Endothelial cell of umbilical vein (primary cell): Measurements from ENCODE around the gene MED16. TPM values are rescaled to one million over a fixed set of nuclear protein-coding genes. Genes with fewer than 3 reads are reported as not detected.

Source experiments
- BruUV-seq: library from RNA; stranded (reverse); fragments of 400-500 nt; replicated peaks from 2 replicates; lab custom pipeline; 2021; lab: Mats Ljungman, UMichigan
- CTCF ChIA-PET: fragments of 300-600, 350-600 bp; sonication (Branson Sonifier 250); formaldehyde crosslinking; loops from one replicate; lab custom pipeline; 2021; ENCODE audit warnings: antibody characterized with exemption, inconsistent platforms; lab: Charles Lee
- POLR2A ChIA-PET: fragments of 300-600, 350-600 bp; sonication (Branson Sonifier 250); formaldehyde crosslinking; loops from one replicate; lab custom pipeline; 2021; ENCODE audit warnings: antibody characterized with exemption, inconsistent platforms; lab: Charles Lee
- DNase-seq: peaks from one replicate; pipeline ENCODE4 v3.0.0-alpha.2; 2011; ENCODE audit warnings: low read depth, low spot score
- FAIRE-seq: peaks from 2 replicates; lab custom pipeline; 2011; peaks lifted over from hg19 to GRCh38; lab: Jason Lieb, UNC
- H2AFZ ChIP-seq: 2 replicates; pipeline ENCODE4 v1.6.0; 2012; ENCODE audit warnings: low read depth, low read length, control low read depth, inconsistent platforms
- H3K27ac ChIP-seq: 2 replicates; pipeline ENCODE4 v1.5.1; 2011; ENCODE audit warnings: low read depth, mild to moderate bottlenecking, control low read depth, low read length, moderate library complexity; ENCODE audit not compliant: insufficient read depth
- H3K27me3 ChIP-seq, 2 experiments: 2 replicates each; pipeline versions ENCODE4 v1.6.0 to v1.6.1; 2011; ENCODE audit warnings: low read length in 2 of 2, mixed read lengths in 1 of 2; ENCODE audit not compliant: control insufficient read depth in 2 of 2, insufficient read depth in 2 of 2
- H3K36me3 ChIP-seq, 2 experiments: 2 replicates in 1 of 2; 3 replicates in 1 of 2; pipeline ENCODE4 v1.5.1; 2011; ENCODE audit warnings: low read length in 2 of 2, mild to moderate bottlenecking in 1 of 2, moderate library complexity in 1 of 2; ENCODE audit not compliant: control insufficient read depth in 2 of 2, insufficient read depth in 2 of 2; ENCODE audit errors: extremely low read depth in 1 of 2
- H3K4me1 ChIP-seq: 3 replicates; pipeline ENCODE4 v1.5.1; 2011; ENCODE audit warnings: mild to moderate bottlenecking, low read length; ENCODE audit not compliant: control insufficient read depth, insufficient read depth; ENCODE audit errors: extremely low read depth
- H3K4me2 ChIP-seq: 2 replicates; pipeline ENCODE4 v1.6.1; 2011; ENCODE audit warnings: low read length, control low read depth, mixed read lengths; ENCODE audit not compliant: insufficient read depth
- H3K4me3 ChIP-seq, 3 experiments: fragments of 200-600 bp in 1 of 3; sonication (generic), shearing (Covaris generic) in 1 of 3; replicated peaks in 1 of 3; 2 replicates each; pipeline ENCODE4 v1.5.1; 2011 to 2016; ENCODE audit warnings: control low read depth in 3 of 3, low read length in 3 of 3, mild to moderate bottlenecking in 2 of 3, inconsistent platforms in 1 of 3, low read depth in 1 of 3, moderate library complexity in 1 of 3; ENCODE audit not compliant: insufficient read depth in 1 of 3
- H3K79me2 ChIP-seq: 2 replicates; pipeline ENCODE4 v1.6.0; 2012; ENCODE audit warnings: low read length, inconsistent platforms; ENCODE audit not compliant: control insufficient read depth, insufficient read depth
- H3K9ac ChIP-seq: replicated peaks from 2 replicates; pipeline ENCODE3; 2011; ENCODE audit warnings: low read length, control low read depth; ENCODE audit not compliant: insufficient read depth; ENCODE audit errors: extremely low read depth
- H3K9me1 ChIP-seq: replicated peaks from 3 replicates; pipeline ENCODE4 v1.6.0; 2011; ENCODE audit warnings: mild to moderate bottlenecking, low read length; ENCODE audit not compliant: control insufficient read depth, insufficient read depth; ENCODE audit errors: extremely low read depth
- H3K9me3 ChIP-seq: replicated peaks from 2 replicates; pipeline ENCODE4 v1.5.1; 2012; ENCODE audit warnings: low read length, inconsistent platforms; ENCODE audit not compliant: control insufficient read depth, insufficient read depth
- H4K20me1 ChIP-seq: replicated peaks from 2 replicates; pipeline ENCODE3; 2011; ENCODE audit warnings: mild to moderate bottlenecking, low read length; ENCODE audit not compliant: control insufficient read depth, insufficient read depth; ENCODE audit errors: extremely low read depth
- CTCF ChIP-seq, 2 donors: IDR thresholded peaks; 1 replicate in 1 of 2; 2 replicates in 1 of 2; pipeline ENCODE4 v1.5.1; 2011; ENCODE audit warnings: low read length in 2 of 2, mild to moderate bottlenecking in 2 of 2, moderate library complexity in 2 of 2, control low read depth in 1 of 2, inconsistent platforms in 1 of 2, low read depth in 1 of 2; ENCODE audit not compliant: insufficient read depth in 1 of 2; ENCODE audit errors: extremely low read depth in 1 of 2
- EZH2 ChIP-seq: IDR thresholded peaks from 2 replicates; pipeline ENCODE4 v1.6.1; 2012; ENCODE audit warnings: borderline replicate concordance, low read depth, mild to moderate bottlenecking, moderate library complexity, low read length, inconsistent platforms; ENCODE audit not compliant: severe bottlenecking
- FOS ChIP-seq: IDR thresholded peaks from 2 replicates; pipeline ENCODE4 v1.6.1; 2011; ENCODE audit warnings: mild to moderate bottlenecking, low read length, moderate library complexity, borderline replicate concordance; ENCODE audit not compliant: insufficient read depth
- GATA2 ChIP-seq: IDR thresholded peaks from 2 replicates; pipeline ENCODE4 v1.7.0; 2011; ENCODE audit warnings: low read depth, mild to moderate bottlenecking, moderate library complexity, mixed read lengths, low read length; ENCODE audit not compliant: insufficient read length, insufficient read depth
- JUN ChIP-seq: IDR thresholded peaks from 2 replicates; pipeline ENCODE4 v1.6.1; 2011; ENCODE audit warnings: borderline replicate concordance, low read depth; ENCODE audit not compliant: insufficient read length, insufficient read depth
- MAX ChIP-seq: IDR thresholded peaks from 2 replicates; pipeline ENCODE4 v1.6.1; 2011; ENCODE audit not compliant: insufficient read depth, insufficient read length
- MYC ChIP-seq: IDR thresholded peaks from one replicate; pipeline ENCODE4 v1.6.1; 2011; ENCODE audit warnings: mild to moderate bottlenecking, low read depth, low read length
- POLR2A ChIP-seq: IDR thresholded peaks from 2 replicates; pipeline ENCODE4 v1.6.1; 2012; ENCODE audit warnings: low read depth, mild to moderate bottlenecking, control low read depth, low read length
- POLR2AphosphoS5 ChIP-seq: IDR thresholded peaks from 2 replicates; pipeline ENCODE4 v1.6.1; 2012; ENCODE audit warnings: low read depth, mild to moderate bottlenecking, control low read depth, low read length, moderate library complexity; ENCODE audit not compliant: insufficient read depth
- dilution Hi-C: fragments of 300-500 bp; cut with MboI; formaldehyde crosslinking; loops from one replicate; pipeline ENCODE4 v1.15.0; 2019; ENCODE audit warnings: low sequenced_read_pairs; ENCODE audit not compliant: extremely low pct_ligation_motif_present
- intact Hi-C: fragments of 100-400 bp; cut with micrococcal nuclease; formaldehyde crosslinking; loops from one replicate; pipeline ENCODE4 v1.10.0; 2022
- polyA plus RNA-seq, 4 experiments: library from polyadenylated mRNA; depleted of rRNA in 3 of 4; stranded (reverse) in 3 of 4; unstranded in 1 of 4; fragments of >200 nt; gene quantifications; 2 replicates each; pipeline versions ENCODE4 v1.2.1 to v1.2.3, GENCODE V29; 2011 to 2012; ENCODE audit warnings: missing spikeins in 1 of 4
- total RNA-seq: library from RNA; stranded (reverse); gene quantifications from 2 replicates; pipeline ENCODE4 v1.2.3, GENCODE V29; 2021

Gene MED16
- total and polyA plus RNA-seq, 2 donors (not counting 3 experiments of a cell fraction or from before 2014, with no cell fraction given) = 63.1 to 66.5 TPM

DNA sequence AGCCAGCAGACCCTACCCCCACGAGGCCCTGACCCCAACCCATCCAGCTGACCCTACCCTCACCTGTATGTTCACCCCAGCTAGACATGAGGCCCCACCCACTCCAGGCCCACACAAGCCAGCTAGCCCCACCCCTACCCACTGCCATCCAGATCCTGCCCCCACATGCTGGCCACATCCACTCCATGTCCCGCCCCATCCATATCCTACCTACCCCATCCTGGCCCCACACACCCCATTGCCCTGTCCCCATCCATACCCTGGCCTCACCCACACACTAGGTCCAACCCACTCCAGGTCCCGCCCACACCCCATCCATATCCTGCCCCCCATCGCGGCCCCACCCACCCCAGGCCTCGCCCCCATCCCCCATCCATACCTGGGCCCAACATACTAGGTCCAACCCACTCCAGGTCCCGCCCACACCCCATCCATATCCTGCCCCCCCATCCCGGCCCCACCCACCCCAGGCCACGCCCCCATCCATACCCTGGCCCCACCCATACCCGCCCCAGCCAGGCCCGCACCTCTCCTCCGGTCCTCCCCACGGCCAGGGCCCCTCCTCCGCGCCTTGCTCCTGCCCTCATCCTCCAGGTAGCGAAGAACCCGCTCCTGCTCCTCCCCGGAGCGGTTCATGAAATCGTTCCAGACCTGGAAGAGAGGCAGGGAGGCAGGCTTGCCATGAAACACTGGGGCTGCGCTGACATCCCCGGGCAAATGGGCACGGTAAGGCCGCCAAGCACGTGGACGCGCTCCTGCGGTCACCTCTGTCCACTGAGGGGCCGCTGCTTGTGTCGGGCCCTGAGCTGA lies 7.5 kb upstream of the MED16 start:
- TF ChIP-seq MYC (no peak), CTCF (IDR thresholded peaks at IDR 0.05; ENCODE audit: extremely low read depth in 1 of 2, insufficient read depth in 1 of 2, low read depth in 1 of 2, low read length in 2 of 2) (no peak), EZH2 (no peak), MAX (no peak), FOS (no peak), POLR2AphosphoS5 (no peak), GATA2 (no peak), POLR2A (no peak), JUN (no peak)
- Histone ChIP-seq H3K27ac (no peak overlapping the region), H3K9ac (no peak overlapping the region), H3K4me2 (no peak overlapping the region), H3K27me3 (no peaks in the 10 kb centered on the region), H3K36me3 (peaks cover 0 to 11% of the 10 kb centered on the region in 2 experiments), H3K4me1 (no peaks in the 10 kb centered on the region), H3K9me3 (no peaks in the 10 kb centered on the region), H3K9me1 (no peaks in the 10 kb centered on the region), H3K79me2 (no peaks in the 10 kb centered on the region), H3K4me3 (no peak overlapping the region), H2AFZ (no peak overlapping the region), H4K20me1 (no peaks in the 10 kb centered on the region)
- dilution Hi-C loops (no loop called here), intact Hi-C loops (no loop called here)
- ChIA-PET CTCF (interaction anchor here (0.5 kb wide), 1 partner anchor 155 kb away, joined by 3 read pairs; no protein-coding TSS in a partner anchor), POLR2A (no interaction called here)
- DNase-seq (no peak), FAIRE-seq (no peak)
- no TSS peak for BruUV-seq
